Activated gamma-delta T cell treated with anti-CD3 and anti-CD28 coated beads, Interleukin-2, amount 50 U/mL, for 16 hours (primary cell): ENCODE measurements around the gene FAM32A.
"Not testable (repeated sequence)": the region's sequence is repeated elsewhere in the genome, so short reads cannot be mapped to it uniquely, and the experiment has no call there.

Experiments used
- DNase-seq: peaks from one replicate; pipeline ENCODE4 v3.0.0-alpha.2; 2020; ENCODE audit warnings: low read depth

FAM32A gene

GRCh38 chr19:16164222-16164890 lies 20.9 kb upstream of the FAM32A start:
- DNase-seq, result no peak

GRCh38 chr19:16166417-16166816 lies 18.8 kb upstream of the FAM32A start:
- DNase-seq, result no peak

GRCh38 chr19:16167055-16167454 lies 18.2 kb upstream of the FAM32A start:
- DNase-seq, result no peak

- no peak for DNase-seq
Measured at GRCh38 chr19:16168465-16169081, 16.6 kb upstream of the FAM32A start.

- no peak for DNase-seq
Measured at GRCh38 chr19:16170134-16170533, 15.1 kb upstream of the FAM32A start.

GRCh38 chr19:16175954-16176353 lies 9.3 kb upstream of the FAM32A start:
- DNase-seq, result no peak

GRCh38 chr19:16178866-16179265 lies 6.3 kb upstream of the FAM32A start:
- DNase-seq, result not testable (repeated sequence)

GRCh38 chr19:16180611-16181010 lies 4.6 kb upstream of the FAM32A start:
- no peak for DNase-seq

GRCh38 chr19:16184665-16185122 lies 516 bp upstream of the FAM32A start:
- DNase-seq, result no peak

- peak; percentile 31 for DNase-seq
Measured at GRCh38 chr19:16185768-16186123, 536 bp downstream of the FAM32A start.

- no peak for DNase-seq
Measured at GRCh38 chr19:16188521-16188920, 3.3 kb downstream of the FAM32A start.

GRCh38 chr19:16190198-16190597 lies 5.0 kb downstream of the FAM32A start:
- no peak for DNase-seq

- no peak for DNase-seq
Measured at GRCh38 chr19:16190736-16191135, 5.5 kb downstream of the FAM32A start.

- DNase-seq, result no peak
Measured at GRCh38 chr19:16191216-16191908, 6.2 kb downstream of the FAM32A start.

GRCh38 chr19:16193466-16193865 lies 8.3 kb downstream of the FAM32A start:
- DNase-seq, result no peak

GRCh38 chr19:16197188-16197621 lies 12.0 kb downstream of the FAM32A start:
- DNase-seq, result no peak

GRCh38 chr19:16197622-16198369 lies 12.6 kb downstream of the FAM32A start, which contains the start of gene AP1M1:
Gene AP1M1 (plus strand): TSS chr19:16197911. CDS start chr19:16198027, 116 bp downstream.
- DNase-seq, result peak; percentile 98

GRCh38 chr19:16198370-16198651 lies 13.1 kb downstream of the FAM32A start:
- DNase-seq, result no peak

GRCh38 chr19:16199275-16199932 lies 14.2 kb downstream of the FAM32A start:
- DNase-seq, result no peak

GRCh38 chr19:16200038-16201010 lies 15.1 kb downstream of the FAM32A start:
- no peak for DNase-seq

- no peak for DNase-seq
Measured at GRCh38 chr19:16201011-16201391, 15.8 kb downstream of the FAM32A start.
